ENCODE results near the gene PRKN.

DNA sequence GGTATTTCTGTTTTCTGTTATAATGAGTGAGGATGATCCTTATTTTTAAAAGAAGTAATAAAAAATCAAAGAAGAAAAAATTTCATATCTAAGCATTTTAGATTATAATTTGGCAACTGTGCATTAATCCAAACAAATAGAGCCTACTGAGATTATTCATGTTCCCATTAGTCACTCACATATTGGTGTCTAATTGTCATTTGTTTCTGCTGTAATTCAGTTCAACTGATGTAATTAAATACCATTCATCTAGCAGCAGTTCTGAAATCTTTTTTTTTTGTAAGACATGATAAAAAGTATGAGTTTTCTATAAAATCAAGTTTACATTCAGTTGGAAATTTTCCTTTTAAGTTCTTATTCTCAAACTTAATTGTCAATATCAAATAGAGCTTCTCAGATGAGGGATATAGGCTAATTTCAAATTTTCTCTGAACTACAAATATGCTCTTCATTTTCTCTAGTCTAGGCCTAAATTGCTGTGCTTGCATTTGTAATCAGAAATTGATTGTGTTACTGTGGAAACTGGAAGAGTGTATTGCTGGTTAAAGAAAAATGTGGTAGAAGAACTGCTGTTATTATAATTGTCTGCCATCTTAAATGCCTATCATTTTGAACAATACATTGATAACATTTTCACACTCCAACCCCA lies 23.8 kb upstream of the PRKN start:
- TF ChIP-seq, protein P1, sequence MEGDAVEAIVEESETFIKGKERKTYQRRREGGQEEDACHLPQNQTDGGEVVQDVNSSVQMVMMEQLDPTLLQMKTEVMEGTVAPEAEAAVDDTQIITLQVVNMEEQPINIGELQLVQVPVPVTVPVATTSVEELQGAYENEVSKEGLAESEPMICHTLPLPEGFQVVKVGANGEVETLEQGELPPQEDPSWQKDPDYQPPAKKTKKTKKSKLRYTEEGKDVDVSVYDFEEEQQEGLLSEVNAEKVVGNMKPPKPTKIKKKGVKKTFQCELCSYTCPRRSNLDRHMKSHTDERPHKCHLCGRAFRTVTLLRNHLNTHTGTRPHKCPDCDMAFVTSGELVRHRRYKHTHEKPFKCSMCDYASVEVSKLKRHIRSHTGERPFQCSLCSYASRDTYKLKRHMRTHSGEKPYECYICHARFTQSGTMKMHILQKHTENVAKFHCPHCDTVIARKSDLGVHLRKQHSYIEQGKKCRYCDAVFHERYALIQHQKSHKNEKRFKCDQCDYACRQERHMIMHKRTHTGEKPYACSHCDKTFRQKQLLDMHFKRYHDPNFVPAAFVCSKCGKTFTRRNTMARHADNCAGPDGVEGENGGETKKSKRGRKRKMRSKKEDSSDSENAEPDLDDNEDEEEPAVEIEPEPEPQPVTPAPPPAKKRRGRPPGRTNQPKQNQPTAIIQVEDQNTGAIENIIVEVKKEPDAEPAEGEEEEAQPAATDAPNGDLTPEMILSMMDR (IDR thresholded peaks at IDR 0.05), result no peak
- no peak for TF ChIP-seq POLR2A (IDR thresholded peaks at IDR 0.05)

Data from thyroid gland (tissue), 4 donors.